Spleen (tissue), 7 donors: Measurements from ENCODE around the gene SLC9C2.

Experiments used
- CTCF ChIP-seq, 11 experiments: fragments of 200-600 bp in 7 of 11; fragments of 450-650 bp in 4 of 11; sonication (generic) in 4 of 11; IDR thresholded peaks in 8 of 11; conservative IDR thresholded peaks in 3 of 11; 1 replicate in 7 of 11; 2 replicates in 4 of 11; pipeline versions ENCODE4 v1.4.0 to v1.8.0; 2016 to 2021; ENCODE audit warnings: antibody characterized with exemption in 11 of 11, inconsistent platforms in 4 of 11, mild to moderate bottlenecking in 1 of 11
- POLR2A ChIP-seq, 3 donors: fragments of 450-650 bp; IDR thresholded peaks; one replicate each; pipeline ENCODE4 v1.5.1; 2017; ENCODE audit warnings: antibody characterized with exemption in 3 of 3, mild to moderate bottlenecking in 1 of 3
- POLR2AphosphoS5 ChIP-seq, 3 donors: sonication (generic); formaldehyde crosslinking; IDR thresholded peaks; one replicate each; pipeline ENCODE4 v1.5.1; 2017; ENCODE audit warnings: antibody characterized with exemption in 3 of 3
- donor health status: DM: no; HTN: no; CAD: no; lungs with moderate emphysema.
- donor health status: DM: no; HTN: no; CAD: no.
- donor health status: DM: no; HTN: no; CAD: no.

GRCh38 chr1:173507205-173507846 lies 95.5 kb downstream of the SLC9C2 start:
- no peak for TF ChIP-seq CTCF (IDR thresholded peaks at IDR 0.05 in 8 of 11, conservative IDR thresholded peaks at IDR 0.05 in 3 of 11)
- TF ChIP-seq POLR2A (IDR thresholded peaks at IDR 0.05) = no peak
- no peak for TF ChIP-seq POLR2AphosphoS5 (IDR thresholded peaks at IDR 0.05)
